Pancreas (tissue), 10 donors: Measurements from ENCODE around the gene METTL27. TPM values are rescaled to one million over a fixed set of nuclear protein-coding genes. Genes with fewer than 3 reads are reported as not detected.

Experiments
- ATAC-seq, 4 donors: fragments of 200-7000 bp; cut with Tn5 transposase; one replicate each; pipeline versions ENCODE4 v1.8.0 to v1.9.1; 2020; ENCODE audit warnings: mild to moderate bottlenecking in 4 of 4, moderate library complexity in 4 of 4
- DNase-seq, 6 donors: peaks; one replicate each; pipeline ENCODE4 v3.0.0-alpha.2; 2020
- FAIRE-seq: peaks from 2 replicates; lab custom pipeline; 2012; peaks lifted over from hg19 to GRCh38; lab: Jason Lieb, UNC
- H3K27ac ChIP-seq, 4 donors: fragments of 200-600 bp; sonication (generic); 1 replicate in 3 of 4; 2 replicates in 1 of 4; pipeline versions ENCODE4 v1.5.0 to v1.8.0; 2020
- H3K27me3 ChIP-seq, 4 donors: fragments of 200-600 bp; one replicate each; pipeline ENCODE4 v1.8.0; 2021
- H3K36me3 ChIP-seq, 3 donors: fragments of 200-600 bp; sonication (generic) in 1 of 3; one replicate each; pipeline versions ENCODE4 v1.5.0 to v1.8.0; 2020 to 2021
- H3K4me1 ChIP-seq, 3 donors: fragments of 200-600 bp; one replicate each; pipeline ENCODE4 v1.8.0; 2021
- H3K4me3 ChIP-seq, 4 donors: fragments of 200-600 bp; sonication (generic) in 2 of 4; one replicate each; pipeline versions ENCODE4 v1.5.0 to v1.8.0; 2020 to 2021
- H3K9me3 ChIP-seq, 4 donors: fragments of 200-600 bp; one replicate each; pipeline ENCODE4 v1.8.0; 2021
- WGBS, 2 donors: extraction: QIAGEN DNeasy Blood & Tissue Kit; methylation state at CpG; one replicate each; pipeline ENCODE4 v1.1.7; 2013; 5-methylcytosine and 5-hydroxymethylcytosine counted together
- intact Hi-C, 3 donors: fragments of 100-400 bp; cut with DNase I; formaldehyde crosslinking; loops; one replicate each; pipeline versions ENCODE4 v1.11.1 to v1.14.2; 2022
- polyA plus RNA-seq, 2 donors: library from polyadenylated mRNA; stranded (reverse); fragments of 200-250 nt; gene quantifications; one replicate each; pipeline ENCODE4 v1.2.3, GENCODE V29; 2013
- total RNA-seq, 6 donors: library from RNA; stranded (reverse); fragmentation: NEBNext Ultra II Directional in 4 of 6; extraction: Animal tissue kit (Norgen Biotek cat#: 25700) in 4 of 6; gene quantifications; one replicate each; pipeline versions ENCODE4 v1.2.1 to v1.2.4, GENCODE V29; 2021 to 2023
- TF ChIP-seq, protein P1 (sequence below), 4 donors: fragments of 200-600 bp; sonication (generic) in 3 of 4; IDR thresholded peaks; one replicate each; pipeline versions ENCODE4 v1.5.0 to v1.8.0; 2021; ENCODE audit warnings: antibody characterized with exemption in 4 of 4
- donor health status: healthy with polysubstance abuse.
- donor health status: DM: no; HTN: no; CAD: no; lungs with moderate emphysema.
- donor health status: DM: no; HTN: no; CAD: no.
- donor health status: control.
- donor health status: control.
- donor health status: Bipolar disorder and iron deficiency.
- donor health status: DM: yes; HTN: yes; CAD: no.
- donor health status: DM: no; HTN: no; CAD: no.
- donor health status: DM: no; HTN: no; CAD: no.
- donor health status: DM: yes; HTN: yes; CAD: no.

Gene METTL27
- total and polyA plus RNA-seq, 8 donors: 3.0 to 11.2 (median 5.5) TPM

DNA sequence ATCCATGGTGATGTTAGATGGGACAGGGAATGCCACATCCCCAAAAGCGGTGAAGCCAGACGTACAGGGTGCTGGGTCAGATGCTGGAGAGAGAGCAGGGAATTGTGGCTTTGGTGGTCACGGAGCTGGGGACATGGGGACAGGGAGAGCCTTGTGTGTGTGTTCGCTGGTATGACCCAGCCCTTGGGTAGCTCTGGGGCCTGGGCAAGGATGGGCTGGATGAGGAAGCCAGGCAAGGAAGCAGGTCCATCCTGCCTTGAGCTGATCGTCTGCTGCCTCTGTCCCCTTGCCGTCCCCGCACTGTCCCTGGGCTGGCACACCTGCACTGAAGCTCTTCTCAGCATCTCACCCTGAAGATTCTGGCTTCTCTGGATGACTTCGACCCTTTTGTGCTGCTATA lies 26.9 kb downstream of the METTL27 start:
- intact Hi-C loops: loop anchor here in 1 of 3 donors (5.0 kb wide), 1 partner anchor 37 kb away; no protein-coding TSS in a partner anchor
- FAIRE-seq (no peak), ATAC-seq (no peak), DNase-seq (peak in 3 of 6 donors; percentile 6 to 25 (median 8))
- no peaks in the 10 kb centered on the region for H3K4me1 ChIP-seq
- no peaks in the 10 kb centered on the region for H3K36me3 ChIP-seq
- H3K27ac ChIP-seq: no peak overlapping the region
- 84 to 88% methylated on average over 8 of the region's 8 CpGs for WGBS, 2 donors
- no peaks in the 10 kb centered on the region for H3K9me3 ChIP-seq
- H3K4me3 ChIP-seq: no peak overlapping the region
- TF ChIP-seq, protein P1, sequence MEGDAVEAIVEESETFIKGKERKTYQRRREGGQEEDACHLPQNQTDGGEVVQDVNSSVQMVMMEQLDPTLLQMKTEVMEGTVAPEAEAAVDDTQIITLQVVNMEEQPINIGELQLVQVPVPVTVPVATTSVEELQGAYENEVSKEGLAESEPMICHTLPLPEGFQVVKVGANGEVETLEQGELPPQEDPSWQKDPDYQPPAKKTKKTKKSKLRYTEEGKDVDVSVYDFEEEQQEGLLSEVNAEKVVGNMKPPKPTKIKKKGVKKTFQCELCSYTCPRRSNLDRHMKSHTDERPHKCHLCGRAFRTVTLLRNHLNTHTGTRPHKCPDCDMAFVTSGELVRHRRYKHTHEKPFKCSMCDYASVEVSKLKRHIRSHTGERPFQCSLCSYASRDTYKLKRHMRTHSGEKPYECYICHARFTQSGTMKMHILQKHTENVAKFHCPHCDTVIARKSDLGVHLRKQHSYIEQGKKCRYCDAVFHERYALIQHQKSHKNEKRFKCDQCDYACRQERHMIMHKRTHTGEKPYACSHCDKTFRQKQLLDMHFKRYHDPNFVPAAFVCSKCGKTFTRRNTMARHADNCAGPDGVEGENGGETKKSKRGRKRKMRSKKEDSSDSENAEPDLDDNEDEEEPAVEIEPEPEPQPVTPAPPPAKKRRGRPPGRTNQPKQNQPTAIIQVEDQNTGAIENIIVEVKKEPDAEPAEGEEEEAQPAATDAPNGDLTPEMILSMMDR (IDR thresholded peaks at IDR 0.05): no peak
- H3K27me3 ChIP-seq: no peaks in the 10 kb centered on the region

DNA sequence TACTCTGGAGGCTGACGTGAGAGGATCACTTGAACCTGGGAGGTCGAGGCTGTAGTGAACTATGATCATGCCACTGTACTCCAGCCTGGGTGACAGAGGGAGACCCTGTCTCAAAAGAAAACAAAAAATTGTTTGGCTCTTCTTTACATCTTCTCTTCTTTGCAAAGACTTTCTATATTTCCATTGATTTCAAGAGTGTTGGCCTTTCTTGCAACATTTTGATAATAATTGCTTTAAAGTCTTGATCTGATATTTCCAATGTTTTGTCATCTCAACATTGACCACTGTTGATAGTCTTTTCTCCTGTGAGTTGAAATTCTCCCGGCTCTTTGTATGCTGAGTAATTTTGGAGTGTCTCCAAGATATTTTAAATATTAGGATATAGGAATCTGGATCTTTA lies 29.3 kb downstream of the METTL27 start:
- DNase-seq (no peak), FAIRE-seq (no peak), ATAC-seq (no peak)
- H3K27ac ChIP-seq: no peak overlapping the region
- H3K27me3 ChIP-seq: no peaks in the 10 kb centered on the region
- intact Hi-C loops: no loop called here
- no peaks in the 10 kb centered on the region for H3K4me1 ChIP-seq
- 91 to 96% methylated on average over 3 of the region's 3 CpGs for WGBS, 2 donors
- H3K36me3 ChIP-seq: no peaks in the 10 kb centered on the region
- H3K9me3 ChIP-seq: no peaks in the 10 kb centered on the region
- TF ChIP-seq, protein P1 (IDR thresholded peaks at IDR 0.05): no peak
- no peak overlapping the region for H3K4me3 ChIP-seq

DNA sequence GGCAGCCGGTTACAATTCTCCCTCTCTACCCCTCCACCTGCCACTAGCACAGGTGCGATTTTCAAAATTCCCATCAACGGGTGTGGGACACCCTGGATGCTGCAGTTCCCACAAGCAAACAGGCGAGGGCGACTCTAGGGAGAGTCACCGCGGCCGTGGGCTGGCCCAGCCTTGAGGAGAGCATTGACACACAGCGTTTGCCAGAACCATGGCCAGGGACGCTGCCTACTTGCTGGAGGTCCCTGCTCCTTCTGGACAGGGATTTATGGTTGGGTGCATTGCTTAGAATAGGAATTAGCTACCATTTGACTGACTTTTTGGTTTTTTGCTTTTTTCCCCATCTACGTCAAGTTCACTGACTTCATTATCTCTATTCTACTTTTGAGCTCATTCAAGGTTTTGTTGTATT lies 30.6 kb downstream of the METTL27 start:
- no peak for FAIRE-seq
- peak; percentile 98 to 100 (median 99) for ATAC-seq
- no peaks in the 10 kb centered on the region for H3K27me3 ChIP-seq
- TF ChIP-seq, protein P1 (IDR thresholded peaks at IDR 0.05): peak; percentile 77 to 90 (median 83)
- DNase-seq: peak; percentile 73 to 94 (median 87)
- H3K4me1 ChIP-seq: no peaks in the 10 kb centered on the region
- intact Hi-C loops: no loop called here
- no peak overlapping the region for H3K4me3 ChIP-seq
- 8 to 10% methylated on average over 11 of the region's 11 CpGs for WGBS, 2 donors
- H3K9me3 ChIP-seq: no peaks in the 10 kb centered on the region
- no peaks in the 10 kb centered on the region for H3K36me3 ChIP-seq
- no peak overlapping the region for H3K27ac ChIP-seq

DNA sequence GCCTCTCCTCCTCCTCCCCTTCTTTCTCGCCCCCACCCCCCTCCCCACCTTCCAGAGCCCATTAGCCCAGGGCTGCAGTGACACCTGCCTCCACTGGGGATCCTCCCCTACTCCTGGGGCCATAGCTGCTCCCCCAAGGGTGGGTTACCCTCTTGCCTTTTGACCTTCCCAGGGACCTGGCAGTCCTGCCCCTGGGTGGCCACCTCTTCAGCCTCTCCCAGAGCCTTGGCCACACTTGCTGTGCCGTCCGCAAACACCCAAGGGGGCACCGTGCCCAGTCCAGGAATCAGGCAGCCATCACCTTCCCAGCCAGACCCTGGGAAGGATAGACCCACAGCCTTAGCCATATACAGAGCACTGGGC lies 31.3 kb downstream of the METTL27 start:
- WGBS, 2 donors: 43 to 46% methylated on average over 3 to 4 of the region's 4 CpGs
- Histone ChIP-seq H3K36me3 (no peaks in the 10 kb centered on the region), H3K4me3 (no peak overlapping the region), H3K9me3 (no peaks in the 10 kb centered on the region), H3K27ac (no peak overlapping the region), H3K27me3 (no peaks in the 10 kb centered on the region), H3K4me1 (no peaks in the 10 kb centered on the region)
- FAIRE-seq (no peak), ATAC-seq (peak in 3 of 4 donors; percentile 8 to 24 (median 13)), DNase-seq (peak in 3 of 6 donors; percentile 17 to 66 (median 40))
- TF ChIP-seq, protein P1 (IDR thresholded peaks at IDR 0.05): no peak
- intact Hi-C loops: no loop called here

DNA sequence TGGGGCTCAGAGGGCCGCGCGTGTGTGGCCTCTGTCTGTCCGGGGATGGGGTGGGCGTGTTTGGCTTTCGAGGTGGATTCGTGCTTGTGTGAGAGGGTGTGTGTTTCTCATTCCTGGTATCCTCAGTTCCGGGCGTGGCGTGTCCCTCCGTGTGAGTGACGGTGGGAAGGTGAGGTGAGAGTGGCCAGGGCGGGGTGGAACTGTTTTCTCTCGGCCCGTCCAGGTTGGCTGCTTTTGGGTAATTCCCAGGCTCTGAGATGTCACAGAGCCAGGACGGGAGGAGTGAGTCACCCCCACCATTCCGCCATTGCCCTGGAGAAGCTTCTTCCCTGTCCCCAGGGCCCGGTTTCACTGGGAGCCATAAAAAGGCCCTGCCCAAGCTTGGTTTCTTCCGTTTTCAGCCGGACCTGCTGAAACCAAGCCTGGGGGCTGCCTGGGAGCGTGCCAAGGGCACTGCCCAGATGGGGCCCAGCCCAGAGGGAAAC lies 32.8 kb downstream of the METTL27 start:
- Histone ChIP-seq H3K9me3 (no peaks in the 10 kb centered on the region), H3K4me1 (no peaks in the 10 kb centered on the region), H3K27ac (no peak overlapping the region), H3K27me3 (no peaks in the 10 kb centered on the region), H3K4me3 (no peak overlapping the region), H3K36me3 (no peaks in the 10 kb centered on the region)
- WGBS, 2 donors: 86% methylated on average over 21 of the region's 21 CpGs
- FAIRE-seq: no peak
- DNase-seq: peak in 3 of 6 donors; percentile 16 to 50 (median 28)
- ATAC-seq: peak in 1 of 4 donors; percentile 14
- intact Hi-C loops: no loop called here
- TF ChIP-seq, protein P1 (IDR thresholded peaks at IDR 0.05): no peak
